Lung (tissue), 12 donors: ENCODE measurements around the gene MYBL2. TPM values are rescaled to one million over a fixed set of nuclear protein-coding genes. Genes with fewer than 3 reads are reported as not detected.

Source experiments
- ATAC-seq: fragments of 200-7000 bp; cut with Tn5 transposase; one replicate; pipeline ENCODE4 v1.9.1; 2020; ENCODE audit warnings: moderate number of reproducible peaks; ENCODE audit not compliant: insufficient read depth, low FRiP score
- DNase-seq, 3 donors: peaks; one replicate each; pipeline ENCODE4 v3.0.0-alpha.2; 2013 to 2017
- H3K27ac ChIP-seq, 2 donors: one replicate each; pipeline ENCODE4 v1.5.1; 2013; ENCODE audit warnings: mild to moderate bottlenecking in 2 of 2, moderate library complexity in 2 of 2, control low read depth in 1 of 2, inconsistent platforms in 1 of 2, low read depth in 1 of 2, low read length in 1 of 2
- H3K27me3 ChIP-seq, 3 donors: one replicate each; pipeline ENCODE4 v1.5.1; 2013; ENCODE audit warnings: low read length in 2 of 3; ENCODE audit not compliant: control insufficient read depth in 3 of 3, insufficient read depth in 3 of 3
- H3K36me3 ChIP-seq, 4 donors: one replicate each; pipeline ENCODE4 v1.5.1; 2013; ENCODE audit warnings: low read length in 4 of 4, mild to moderate bottlenecking in 1 of 4, moderate library complexity in 1 of 4; ENCODE audit not compliant: control insufficient read depth in 4 of 4, insufficient read depth in 4 of 4
- H3K4me1 ChIP-seq, 5 donors: one replicate each; pipeline ENCODE4 v1.5.1; 2013; ENCODE audit warnings: low read length in 5 of 5, mild to moderate bottlenecking in 2 of 5, moderate library complexity in 1 of 5; ENCODE audit not compliant: control insufficient read depth in 5 of 5, insufficient read depth in 5 of 5
- H3K4me3 ChIP-seq: one replicate; pipeline ENCODE4 v1.5.1; 2013; ENCODE audit warnings: mild to moderate bottlenecking, control low read depth, moderate library complexity
- H3K9ac ChIP-seq, 2 donors: one replicate each; pipeline ENCODE4 v1.5.1; 2013; ENCODE audit warnings: low read length in 2 of 2, control low read depth in 1 of 2; ENCODE audit not compliant: insufficient read depth in 1 of 2
- H3K9me3 ChIP-seq, 4 donors: one replicate each; pipeline ENCODE4 v1.5.1; 2013; ENCODE audit warnings: low read length in 3 of 4, mild to moderate bottlenecking in 1 of 4, moderate library complexity in 1 of 4; ENCODE audit not compliant: control insufficient read depth in 4 of 4, insufficient read depth in 3 of 4
- CTCF ChIP-seq: IDR thresholded peaks from 2 replicates; pipeline ENCODE4 v1.5.1; 2012; ENCODE audit warnings: mild to moderate bottlenecking; ENCODE audit errors: control extremely low read depth, extremely low read depth
- WGBS, 2 donors: extraction: QIAGEN DNeasy Blood & Tissue Kit; methylation state at CpG; one replicate each; pipeline ENCODE4 v1.1.7; 2013; 5-methylcytosine and 5-hydroxymethylcytosine counted together
- polyA plus RNA-seq, 2 donors: library from polyadenylated mRNA; stranded (reverse); fragments of 200-250 nt; gene quantifications; one replicate each; pipeline ENCODE4 v1.2.1, GENCODE V29; 2013
- total RNA-seq, 2 donors: library from RNA; depleted of rRNA in 1 of 2; stranded (reverse); fragments of >200 nt in 1 of 2; gene quantifications; one replicate each; pipeline ENCODE4 v1.2.1, GENCODE V29; 2014 to 2021
- donor health status: control.
- donor health status: control.
- donor health status: Bipolar disorder and iron deficiency.
- donor health status: healthy.
- donor health status: DM: yes; HTN: yes; CAD: no.

The MYBL2 gene
- total and polyA plus RNA-seq, 4 donors = 2.1 to 4.7 (median 3.3) TPM

GRCh38 chr20:43702502-43702901 is 35.6 kb downstream of the MYBL2 start:
- no peak for DNase-seq
- Histone ChIP-seq H3K9me3 (no peaks in the 10 kb centered on the region), H3K4me1 (no peaks in the 10 kb centered on the region), H3K27me3 (no peaks in the 10 kb centered on the region), H3K9ac (no peak overlapping the region), H3K4me3 (no peak overlapping the region), H3K36me3 (peaks cover 0 to 17% (median 0%) of the 10 kb centered on the region in 4 donors), H3K27ac (no peak overlapping the region)
- no peak for TF ChIP-seq CTCF
- no peak for ATAC-seq
- WGBS, 2 donors = 97% methylated on average over 14 of the region's 14 CpGs

GRCh38 chr20:43710370-43711044 is 43.6 kb downstream of the MYBL2 start:
- TF ChIP-seq CTCF = no peak
- Histone ChIP-seq H3K4me1 (no peaks in the 10 kb centered on the region), H3K36me3 (peaks cover 0 to 4% (median 0%) of the 10 kb centered on the region in 4 donors), H3K4me3 (no peak overlapping the region), H3K9ac (no peak overlapping the region), H3K9me3 (no peaks in the 10 kb centered on the region), H3K27ac (no peak overlapping the region), H3K27me3 (no peaks in the 10 kb centered on the region)
- WGBS, 2 donors = 94 to 95% methylated on average over 9 of the region's 9 CpGs
- no peak for DNase-seq
- no peak for ATAC-seq

GRCh38 chr20:43711098-43711654 is 44.3 kb downstream of the MYBL2 start:
- H3K27ac ChIP-seq = no peak overlapping the region
- no peak for ATAC-seq
- WGBS, 2 donors = 93 to 94% methylated on average over 15 of the region's 15 CpGs
- no peaks in the 10 kb centered on the region for H3K27me3 ChIP-seq
- peaks cover 0 to 1% (median 0%) of the 10 kb centered on the region in 4 donors for H3K36me3 ChIP-seq
- TF ChIP-seq CTCF = no peak
- no peak overlapping the region for H3K9ac ChIP-seq
- no peak overlapping the region for H3K4me3 ChIP-seq
- no peaks in the 10 kb centered on the region for H3K9me3 ChIP-seq
- no peak for DNase-seq
- H3K4me1 ChIP-seq = no peaks in the 10 kb centered on the region
